DMS53 (cell line): ENCODE results near the gene C6orf52.
"Not testable (repeated sequence)": the region's sequence is repeated elsewhere in the genome, so short reads cannot be mapped to it uniquely, and the experiment has no call there.

Experiments used
- DNase-seq: peaks from one replicate; lab custom pipeline; 2025; lab: John Stamatoyannopoulos, UW

The C6orf52 gene

DNA sequence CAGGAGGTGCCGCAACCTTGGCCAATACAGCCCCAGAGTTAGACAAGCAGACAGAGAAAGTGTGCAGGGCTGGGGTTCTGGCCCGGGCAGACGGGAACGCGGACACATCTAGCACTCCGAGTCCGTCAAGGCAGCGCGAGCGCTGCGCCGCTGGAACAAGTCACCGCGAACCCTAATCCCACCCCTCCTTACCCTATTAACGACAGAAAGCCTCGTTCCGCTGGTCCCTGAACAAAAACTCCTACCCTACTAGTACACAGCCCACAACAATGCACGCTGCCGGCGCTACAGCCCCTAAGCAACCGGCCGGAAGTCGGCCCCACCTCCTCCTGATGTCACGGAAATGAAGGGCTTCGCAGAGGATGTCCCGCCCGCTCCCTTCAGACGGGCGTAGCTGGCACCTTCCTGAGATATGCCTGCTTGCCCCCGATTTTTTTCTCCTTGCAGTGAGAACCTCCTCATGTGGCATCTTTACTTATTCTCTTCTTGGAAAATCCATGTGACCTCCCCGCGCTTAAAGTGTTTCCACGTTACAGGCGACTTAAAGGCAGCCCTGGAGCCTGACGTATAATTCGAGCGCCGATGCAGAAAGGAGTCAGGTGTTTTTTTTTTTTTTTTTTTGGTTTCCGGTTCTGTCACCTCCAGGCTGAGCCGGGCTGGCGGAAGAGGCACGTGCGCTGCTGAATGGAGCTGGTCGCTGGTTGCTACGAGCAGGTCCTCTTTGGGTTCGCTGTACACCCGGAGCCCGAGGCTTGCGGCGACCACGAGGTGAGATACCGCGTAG lies at the start of gene C6orf52, which contains the start of gene PAK1IP1:
C6orf52 (minus strand) TSS at position 315 of the 784 bp plus-strand sequence. CDS start 7,066 bp downstream, outside the sequence.
PAK1IP1 (plus strand) TSS at position 671 of the 784 bp plus-strand sequence; CDS start at position 685, 14 bp downstream.
- DNase-seq, result peak; percentile 97

DNA sequence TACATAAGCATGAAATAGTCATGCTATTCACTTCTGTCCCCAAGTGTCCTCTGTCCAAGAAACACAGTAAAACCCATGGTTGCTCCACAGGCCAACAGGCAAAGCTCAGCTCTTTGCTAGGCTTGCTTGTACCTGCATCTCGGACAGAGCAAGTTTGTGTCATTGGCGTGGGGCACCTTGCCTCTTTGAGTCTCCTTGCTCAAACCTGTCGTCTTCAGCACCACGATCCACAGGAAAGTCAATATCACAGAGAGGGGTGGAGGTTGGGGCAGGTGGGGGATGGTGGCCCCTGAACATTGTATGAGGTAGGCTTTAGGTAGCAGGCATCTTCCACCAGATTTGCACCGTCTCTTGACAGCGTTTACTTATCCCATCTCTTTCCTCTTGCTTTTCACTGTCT lies 49.1 kb upstream of the C6orf52 start:
- DNase-seq, result no peak

DNA sequence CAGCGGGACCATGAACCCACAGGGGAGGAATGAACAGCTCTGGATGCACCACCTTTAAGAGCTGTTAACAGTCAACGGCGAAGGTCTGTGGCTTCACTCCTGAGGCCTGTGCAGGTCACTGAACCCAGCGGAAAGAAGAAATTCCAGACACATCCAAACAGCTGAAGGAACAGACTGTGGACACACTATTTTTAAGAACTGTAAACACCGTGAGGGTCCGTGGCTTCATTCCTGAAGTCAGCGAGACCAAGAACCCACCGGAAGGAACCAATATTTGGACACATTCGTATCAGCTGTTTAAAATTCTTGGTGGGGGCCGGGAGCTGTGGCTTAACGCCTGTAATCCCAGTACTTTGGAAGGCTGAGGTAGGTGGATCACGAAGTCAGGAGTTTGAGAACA lies 47.8 kb upstream of the C6orf52 start:
- DNase-seq, result no peak

DNA sequence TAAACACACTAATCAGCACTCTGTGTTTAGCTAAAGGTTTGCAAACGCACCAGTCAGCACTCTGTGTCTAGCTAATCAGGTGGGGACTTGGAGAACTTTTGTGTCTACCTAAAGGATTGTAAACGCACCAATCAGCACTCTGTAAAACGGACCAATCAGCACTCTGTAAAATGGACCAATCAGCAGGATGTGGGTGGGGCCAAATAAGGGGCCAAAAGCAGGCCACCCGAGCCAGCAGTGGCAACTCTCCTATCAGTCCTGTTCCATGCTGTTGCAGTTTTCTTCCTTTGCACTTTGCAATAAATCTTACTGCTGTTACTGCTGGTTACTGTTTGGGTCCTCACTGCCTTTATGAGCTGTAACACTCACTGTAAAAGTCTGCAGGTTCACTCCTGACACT lies 47.2 kb upstream of the C6orf52 start:
- not testable (repeated sequence) for DNase-seq

DNA sequence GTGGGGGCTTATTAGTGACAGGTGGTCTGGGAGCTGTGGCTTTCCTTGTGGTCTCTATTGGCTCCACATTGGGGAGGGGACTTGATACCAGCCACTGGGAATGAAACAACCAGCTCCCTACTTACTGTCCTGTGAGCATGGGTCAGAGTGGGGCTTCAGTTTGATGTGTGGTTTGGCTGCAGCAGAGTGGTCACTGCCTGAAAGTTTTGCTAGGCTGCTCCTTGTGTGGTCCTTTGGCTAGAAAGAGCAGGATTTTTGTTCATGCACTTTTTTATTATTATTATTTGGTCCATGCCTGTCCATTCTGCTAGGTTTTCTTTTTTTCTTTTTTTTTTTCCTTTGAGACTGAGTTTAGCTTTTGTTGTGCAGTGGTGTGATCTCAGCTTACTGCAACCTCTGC lies 45.6 kb upstream of the C6orf52 start:
- no peak for DNase-seq

DNA sequence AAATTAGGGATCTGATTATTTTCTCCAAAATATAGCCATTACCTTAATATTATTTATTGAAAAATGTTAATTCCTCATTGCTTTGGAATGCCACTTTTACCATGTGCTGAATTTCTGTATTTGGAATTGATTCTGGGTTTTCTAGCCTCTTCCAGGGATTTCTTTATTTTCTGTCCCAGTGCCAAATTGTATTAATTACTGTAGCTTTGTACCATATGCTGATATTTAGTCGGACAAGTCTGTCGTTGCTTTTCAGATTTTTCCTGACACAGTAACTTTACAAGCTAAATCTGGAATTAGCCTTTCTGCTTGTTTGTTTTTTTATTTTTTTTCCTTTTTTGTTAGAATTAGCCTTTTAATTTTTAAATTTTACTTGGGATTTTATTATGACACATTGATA lies 42.3 kb upstream of the C6orf52 start:
- DNase-seq, result no peak

DNA sequence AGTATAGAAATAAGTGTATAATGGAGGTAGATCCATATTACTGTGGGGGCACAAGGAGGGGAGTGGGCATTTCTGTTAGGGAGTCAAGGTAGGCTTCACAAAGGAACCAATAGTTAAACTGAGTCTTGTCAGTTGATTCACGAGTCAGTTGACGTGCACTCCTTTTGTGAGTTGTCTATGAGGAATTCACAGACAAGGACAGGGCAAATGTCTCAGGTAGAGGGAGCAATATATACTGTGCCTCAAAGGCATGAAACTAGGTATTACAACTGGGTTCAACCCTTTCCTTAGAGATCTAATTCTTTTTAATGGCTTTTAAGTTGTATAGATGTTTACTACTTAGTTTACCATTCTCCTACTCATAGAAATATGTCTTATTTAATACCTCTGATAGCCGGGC lies 39.4 kb upstream of the C6orf52 start:
- DNase-seq, result no peak

DNA sequence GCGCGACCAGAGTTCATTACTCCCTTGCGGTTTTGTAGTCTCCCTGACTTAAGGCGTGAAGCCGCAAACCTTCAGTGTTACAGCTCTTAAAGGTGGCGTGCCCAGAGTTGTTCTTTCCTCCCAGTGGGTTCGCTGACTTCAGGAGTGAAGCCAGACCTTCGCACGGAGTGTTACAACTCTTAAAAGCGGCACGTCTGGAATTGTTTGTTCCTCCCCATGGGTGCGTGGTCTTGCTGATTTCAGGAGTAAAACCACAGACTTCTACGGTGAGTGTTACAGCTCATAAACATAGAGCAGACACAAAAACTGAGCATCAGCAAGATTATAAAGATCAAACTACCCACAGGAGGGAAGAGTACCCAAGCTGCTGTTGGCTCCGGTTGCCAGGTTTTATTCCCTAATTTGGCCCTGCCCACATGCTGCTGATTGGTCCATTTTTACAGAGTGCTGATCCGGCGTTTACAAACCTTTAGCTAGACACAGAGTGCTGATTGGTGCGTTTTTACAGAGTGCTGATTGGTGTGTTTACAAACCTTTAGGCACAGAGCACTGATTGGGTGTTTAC lies 38.8 kb upstream of the C6orf52 start:
- DNase-seq, result no peak

DNA sequence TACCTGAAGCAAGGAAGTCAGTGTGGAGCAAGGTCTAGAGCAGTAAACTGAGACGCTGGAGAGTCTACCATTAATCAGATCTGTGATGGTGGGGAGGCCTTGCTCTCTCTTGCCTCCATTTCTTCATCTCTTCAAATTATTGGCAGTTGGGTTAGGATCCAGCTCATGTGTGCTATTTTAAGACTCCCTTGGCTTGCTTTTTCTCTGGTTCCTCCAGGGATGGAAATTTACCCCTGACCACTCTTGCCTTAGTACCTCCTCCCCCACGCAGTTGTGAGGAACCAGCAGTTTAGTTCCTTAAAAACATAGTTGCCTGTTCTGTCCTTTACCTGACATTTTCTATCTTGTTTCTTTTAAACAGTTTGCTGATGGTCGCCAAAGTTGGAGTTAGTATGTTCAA lies 35.8 kb upstream of the C6orf52 start:
- no peak for DNase-seq

DNA sequence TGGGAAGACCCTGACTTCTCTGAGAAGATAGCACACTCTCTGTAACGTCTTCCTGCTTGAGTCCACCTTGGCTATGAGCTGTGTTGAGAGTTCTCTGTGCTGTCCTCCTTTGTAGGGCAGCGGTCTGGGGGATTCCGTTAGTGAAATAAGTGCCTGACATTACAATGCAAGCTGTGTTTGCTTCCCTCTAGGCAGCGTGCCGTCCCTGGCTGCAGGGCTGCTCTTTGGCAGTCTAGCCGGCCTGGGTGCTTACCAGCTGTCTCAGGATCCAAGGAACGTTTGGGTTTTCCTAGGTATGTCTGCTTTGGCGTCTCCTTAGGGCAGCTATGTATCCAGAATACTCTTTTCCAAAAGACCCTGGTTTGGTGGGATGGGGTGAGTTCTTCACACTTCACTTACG lies 31.3 kb upstream of the C6orf52 start:
- no peak for DNase-seq

DNA sequence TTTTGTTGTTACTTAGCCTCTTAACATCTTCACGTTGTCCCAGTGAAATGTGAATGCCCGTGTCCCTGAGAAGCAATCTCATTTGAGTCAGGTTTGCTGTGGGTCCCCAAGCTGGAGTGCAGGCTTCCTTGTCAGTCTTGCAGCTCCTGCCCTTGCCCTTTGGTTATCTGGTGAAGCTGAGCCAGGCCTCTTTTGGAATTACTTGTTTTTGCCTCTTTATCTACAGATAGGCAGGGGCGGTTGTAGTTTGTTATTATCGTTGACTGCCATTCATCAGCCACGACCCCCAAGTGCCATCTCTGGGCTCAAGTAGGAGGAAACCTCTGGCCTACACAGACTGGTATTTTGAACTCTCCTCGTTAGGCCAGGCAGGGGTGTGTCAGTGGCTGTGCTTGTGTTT lies 30.6 kb upstream of the C6orf52 start:
- DNase-seq, result no peak

DNA sequence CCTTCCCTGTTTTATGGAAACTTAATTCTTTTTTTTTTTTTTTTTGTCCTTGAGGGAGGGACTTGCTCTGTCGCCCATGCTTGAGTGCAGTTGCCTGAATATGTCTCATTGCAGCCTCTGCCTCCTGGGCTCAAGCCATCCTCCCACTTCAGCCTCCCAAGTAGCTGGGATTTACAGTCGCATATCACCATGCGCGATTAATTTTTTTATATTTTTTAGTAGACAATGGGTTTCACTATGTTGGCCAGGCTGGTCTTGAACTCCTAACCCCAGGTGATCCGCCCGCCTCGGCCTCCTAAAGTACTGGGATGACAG lies 29.1 kb upstream of the C6orf52 start:
- no peak for DNase-seq

DNA sequence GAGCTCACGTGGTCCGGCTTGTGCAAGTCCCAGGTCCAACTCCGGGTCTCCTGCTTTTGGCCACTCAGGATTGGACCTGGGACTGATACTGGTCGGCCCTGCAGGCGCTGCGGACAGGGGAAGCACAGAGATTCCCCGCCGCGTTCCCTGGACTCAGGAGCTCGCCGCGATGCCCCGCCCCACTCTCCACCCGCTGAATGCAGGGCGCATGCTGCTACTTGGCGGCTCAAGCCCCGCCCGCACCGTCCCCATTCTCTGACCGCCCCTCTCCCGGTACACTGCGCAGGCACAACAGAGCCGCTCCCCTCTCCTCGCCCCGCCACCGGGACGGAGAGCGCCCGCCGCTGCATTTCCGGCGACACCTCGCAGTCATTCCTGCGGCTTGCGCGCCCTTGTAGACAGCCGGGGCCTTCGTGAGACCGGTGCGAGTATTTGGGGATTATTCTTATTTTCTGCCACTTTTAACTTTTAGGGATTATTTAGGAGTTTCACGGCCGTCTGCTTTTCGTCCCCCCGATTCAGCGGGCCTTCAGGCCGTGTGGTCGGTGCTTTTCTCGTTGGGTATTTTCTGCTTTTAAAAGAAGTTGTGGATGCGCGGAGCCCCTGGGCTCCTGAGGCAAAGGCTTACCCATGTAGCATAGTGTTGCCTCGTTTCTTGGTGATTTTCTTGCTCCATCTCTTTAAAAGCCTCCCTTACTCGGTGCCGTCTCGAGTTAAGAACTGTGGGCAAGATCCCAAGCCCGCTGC lies 28.6 kb upstream of the C6orf52 start, which contains the start of gene TMEM14C:
TMEM14C (plus strand) TSS at position 251 of the 747 bp plus-strand sequence. CDS start 1,544 bp downstream, outside the sequence.
- peak; percentile 98 for DNase-seq

DNA sequence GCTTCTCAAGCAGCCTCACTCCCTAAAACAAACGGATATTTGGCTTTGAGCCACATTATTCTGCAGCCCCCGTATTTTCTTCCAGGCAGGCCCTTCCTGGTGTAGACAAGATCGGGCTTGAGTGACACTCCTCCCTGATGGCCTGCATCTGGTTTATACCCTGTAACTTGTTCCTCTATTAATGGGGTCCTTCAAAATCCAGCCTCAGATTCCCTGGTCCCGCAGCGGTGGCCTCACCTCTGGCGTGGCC lies 28.1 kb upstream of the C6orf52 start:
- no peak for DNase-seq

DNA sequence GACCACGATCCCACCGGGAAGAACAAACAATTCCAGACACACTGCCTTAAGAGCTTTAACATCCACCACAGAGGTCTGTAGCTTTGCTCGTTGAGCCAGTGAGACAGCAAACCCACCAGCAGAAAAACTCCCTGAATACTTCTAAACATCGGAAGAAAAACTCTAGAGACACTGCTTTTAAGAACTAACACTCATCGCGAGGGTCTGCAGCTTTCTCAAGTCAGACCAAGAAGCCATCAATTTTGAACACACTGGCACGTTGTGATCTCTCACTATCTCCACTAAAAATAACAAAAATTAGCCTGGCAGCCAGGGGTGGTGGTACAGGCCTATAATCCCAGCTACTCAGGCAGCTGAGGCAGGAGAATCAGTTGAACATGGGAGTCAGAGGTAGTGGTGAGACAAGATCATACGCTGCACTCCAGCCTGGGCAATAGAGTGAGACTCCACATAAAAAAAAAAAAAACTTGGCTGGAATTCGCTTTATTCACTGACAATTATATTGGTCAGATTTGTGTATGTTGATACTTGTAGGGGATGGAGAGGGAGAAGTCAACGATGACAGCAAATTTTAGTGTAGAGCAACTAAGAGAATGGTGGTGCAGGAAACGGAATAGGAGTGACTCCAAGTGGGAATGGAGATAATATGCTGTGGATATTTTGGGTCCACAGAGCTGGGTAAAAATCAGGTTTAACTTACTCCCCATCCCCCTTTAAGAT lies 27.6 kb upstream of the C6orf52 start:
- no peak for DNase-seq

DNA sequence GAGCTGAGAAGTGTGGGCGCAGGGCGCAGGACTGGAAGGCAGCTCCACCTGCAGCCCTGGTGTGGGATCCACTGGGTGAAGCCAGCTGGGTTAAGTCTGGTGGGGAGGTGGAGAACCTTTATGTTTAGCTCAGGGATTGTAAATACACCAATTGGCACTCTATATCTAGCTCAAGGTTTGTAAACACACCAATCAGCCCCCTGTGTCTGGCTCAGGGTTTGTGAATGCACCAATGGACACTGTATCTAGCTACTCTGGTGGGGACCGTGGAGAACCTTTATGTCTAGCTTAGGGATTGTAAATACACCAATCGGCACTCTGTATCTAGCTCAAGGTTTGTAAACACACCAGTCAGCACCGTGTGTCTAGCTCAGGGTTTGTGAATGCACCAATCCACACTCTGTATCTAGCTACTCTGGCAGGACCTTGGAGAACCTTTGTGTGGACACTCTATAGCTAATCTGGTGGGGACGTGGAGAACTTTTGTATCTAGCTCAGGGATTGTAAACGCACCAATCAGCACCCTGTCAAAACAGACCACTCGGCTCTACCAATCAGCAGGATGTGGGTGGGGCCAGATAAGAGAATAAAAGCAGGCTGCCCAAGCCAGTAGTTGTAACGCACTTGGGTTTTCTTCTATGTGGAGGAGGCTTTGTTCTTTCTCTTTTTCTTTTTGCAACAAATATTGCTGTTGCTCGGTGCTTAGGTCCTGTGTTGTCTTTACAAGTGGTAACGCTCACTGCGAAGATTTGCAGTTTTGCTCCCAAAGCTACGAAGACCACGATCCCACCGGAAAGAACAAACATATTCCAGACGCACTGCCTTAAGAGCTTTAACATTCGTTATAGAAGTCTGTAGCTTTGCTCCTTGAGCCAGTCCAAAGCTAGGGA lies 26.8 kb upstream of the C6orf52 start:
- peak; percentile 77 for DNase-seq

DNA sequence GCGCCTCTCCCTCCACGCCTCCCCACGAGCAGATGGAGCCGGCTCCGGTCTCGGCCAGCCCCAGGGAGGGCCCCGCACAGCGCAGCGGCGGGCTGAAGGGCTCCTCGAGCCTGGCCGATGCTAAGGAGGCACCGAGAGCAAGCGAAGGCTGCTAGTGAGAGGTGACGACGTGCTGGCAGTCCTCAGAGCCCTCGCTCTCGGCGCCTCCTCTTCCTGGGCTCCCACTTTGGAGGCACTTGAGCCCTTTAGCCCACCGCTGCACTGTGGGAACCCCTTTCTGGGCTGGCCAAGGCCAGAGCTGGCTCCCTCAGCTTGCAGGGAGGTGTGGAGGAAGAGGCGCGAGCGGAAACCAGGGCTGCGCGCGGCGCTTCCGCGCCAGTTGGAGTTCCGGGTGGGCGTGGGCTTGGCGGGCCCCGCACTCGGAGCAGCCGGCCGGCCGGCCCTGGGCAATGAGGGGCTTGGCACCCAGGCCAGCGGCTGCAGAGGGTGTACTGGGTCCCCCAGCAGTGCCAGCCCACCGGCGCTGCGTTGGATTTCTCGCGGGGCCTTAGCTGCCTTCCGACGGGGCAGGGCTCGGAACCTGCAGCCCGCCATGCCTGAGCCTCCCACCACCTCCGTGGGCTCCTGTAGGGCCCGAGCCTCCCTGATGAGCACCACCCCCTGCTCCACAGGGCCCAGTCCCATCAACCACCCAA lies 26.0 kb upstream of the C6orf52 start:
- DNase-seq, result peak; percentile 75

DNA sequence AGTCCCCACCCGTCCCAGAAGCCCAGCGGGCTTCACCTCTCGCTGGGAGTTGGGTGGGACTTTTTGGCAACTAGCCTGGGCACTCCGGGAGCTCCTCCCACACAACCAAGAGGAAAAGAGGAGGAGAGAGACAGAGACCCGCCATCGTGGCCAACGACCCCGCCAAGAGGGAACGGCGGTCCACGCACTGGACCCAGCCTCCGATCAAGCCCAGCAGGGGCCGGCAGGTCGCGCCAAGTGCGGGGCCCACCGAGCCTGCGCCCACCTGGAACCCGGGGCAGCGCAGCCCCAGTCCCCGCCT lies 25.5 kb upstream of the C6orf52 start:
- no peak for DNase-seq

DNA sequence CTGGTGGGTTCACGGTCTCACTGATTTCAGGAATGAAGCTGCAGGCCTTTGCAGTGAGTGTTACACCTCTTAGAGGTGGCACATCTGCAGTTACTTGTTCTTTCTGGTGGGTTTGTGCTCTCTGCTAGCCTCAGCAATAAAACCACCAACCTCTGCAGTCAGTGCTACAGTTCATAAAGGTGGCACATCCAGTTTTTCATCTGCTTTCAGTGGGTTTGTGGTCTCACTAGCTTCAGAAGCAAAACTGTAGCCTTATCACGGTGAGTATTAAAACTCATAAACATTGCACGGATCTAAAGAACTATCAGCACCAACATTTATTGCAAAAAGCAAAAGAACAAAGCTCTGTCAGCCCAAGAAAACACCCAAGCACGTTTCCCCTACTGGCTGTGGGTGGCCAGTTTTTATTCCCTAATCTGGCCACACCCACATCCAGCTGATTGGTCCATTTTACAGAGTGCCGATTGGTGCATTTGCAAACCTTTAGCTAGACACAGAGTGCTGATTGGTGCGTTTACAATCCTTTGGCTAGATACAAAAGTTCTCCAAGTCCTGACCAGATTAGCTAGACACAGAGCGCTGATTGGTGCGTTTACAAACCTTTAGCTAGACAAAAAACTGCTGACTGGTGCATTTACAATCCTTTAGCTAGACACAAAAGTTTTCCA lies 25.0 kb upstream of the C6orf52 start:
- peak; percentile 72 for DNase-seq

DNA sequence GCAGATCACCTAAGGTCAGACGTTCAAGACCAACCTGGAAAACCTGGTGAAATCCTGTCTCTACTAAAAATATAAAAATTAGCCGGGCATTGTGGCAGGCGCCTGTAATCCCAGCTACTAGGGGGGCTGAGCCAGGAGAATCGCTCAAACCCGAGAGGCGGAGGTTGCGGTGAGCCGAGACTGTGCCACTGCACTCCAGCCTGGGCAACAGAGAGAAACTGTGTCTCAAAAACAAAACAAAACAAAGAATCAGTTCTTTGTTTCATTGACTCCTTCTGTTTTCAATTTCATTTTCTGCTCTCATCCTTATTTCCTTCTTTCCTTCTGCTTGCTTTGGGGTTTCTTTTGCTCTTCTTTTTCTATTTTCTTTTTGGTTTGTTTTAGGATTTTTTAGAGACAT lies 19.5 kb upstream of the C6orf52 start:
- no peak for DNase-seq

DNA sequence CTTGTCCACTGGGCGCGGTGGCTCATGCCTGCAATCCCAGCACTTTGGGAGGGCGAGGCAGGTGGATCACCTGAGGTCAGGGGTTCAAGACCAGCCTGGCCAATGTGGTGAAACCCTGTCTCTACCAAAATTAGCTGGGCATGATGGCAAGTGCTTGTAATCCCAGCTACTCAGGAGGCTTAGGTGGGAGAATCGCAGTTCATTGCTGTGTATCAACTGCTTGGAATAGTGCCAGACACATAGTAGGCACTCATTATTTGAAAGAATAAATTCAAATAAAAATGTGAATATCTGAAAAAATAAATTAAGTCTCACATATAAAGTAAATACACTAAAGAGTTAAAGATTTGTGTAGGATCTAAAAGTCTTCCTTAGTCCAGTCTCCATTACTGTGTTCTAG lies 2.2 kb upstream of the C6orf52 start:
- DNase-seq, result no peak
